Liver (tissue), 9 donors: ENCODE results near the gene CRACR2A. TPM values are rescaled to one million over a fixed set of nuclear protein-coding genes. Genes with fewer than 3 reads are reported as not detected.

Experiments used
- DNase-seq: peaks from one replicate; pipeline ENCODE4 v3.0.0-alpha.2; 2017; ENCODE audit warnings: low spot score
- H3K27ac ChIP-seq, 2 donors: one replicate each; pipeline ENCODE4 v1.7.0; 2013; ENCODE audit warnings: inconsistent platforms in 2 of 2, low read length in 2 of 2, control low read depth in 1 of 2, low read depth in 1 of 2, mild to moderate bottlenecking in 1 of 2
- H3K27me3 ChIP-seq, 4 donors: one replicate each; pipeline versions ENCODE4 v1.6.1 to v1.7.0; 2013; ENCODE audit warnings: low read length in 3 of 4, inconsistent platforms in 1 of 4, mild to moderate bottlenecking in 1 of 4, moderate library complexity in 1 of 4; ENCODE audit not compliant: control insufficient read depth in 4 of 4, insufficient read depth in 4 of 4
- H3K36me3 ChIP-seq, 4 donors: one replicate each; pipeline versions ENCODE4 v1.6.1 to v1.7.0; 2013; ENCODE audit warnings: low read length in 3 of 4, mild to moderate bottlenecking in 3 of 4, low read depth in 1 of 4, moderate library complexity in 1 of 4; ENCODE audit not compliant: control insufficient read depth in 4 of 4, insufficient read depth in 3 of 4
- H3K4me1 ChIP-seq, 4 donors: one replicate each; pipeline versions ENCODE4 v1.6.1 to v1.7.0; 2013; ENCODE audit warnings: low read length in 3 of 4, mild to moderate bottlenecking in 3 of 4, moderate library complexity in 1 of 4; ENCODE audit not compliant: control insufficient read depth in 4 of 4, insufficient read depth in 4 of 4
- H3K4me3 ChIP-seq, 3 donors: one replicate each; pipeline versions ENCODE4 v1.6.1 to v1.7.0; 2013; ENCODE audit warnings: low read length in 3 of 3, control low read depth in 1 of 3, low read depth in 1 of 3, mild to moderate bottlenecking in 1 of 3
- H3K9ac ChIP-seq, 2 donors: one replicate each; pipeline ENCODE4 v1.7.0; 2013; ENCODE audit warnings: low read length in 2 of 2, mild to moderate bottlenecking in 2 of 2, moderate library complexity in 2 of 2, control low read depth in 1 of 2, low read depth in 1 of 2
- H3K9me3 ChIP-seq, 4 donors: one replicate each; pipeline versions ENCODE4 v1.6.1 to v1.7.0; 2013; ENCODE audit warnings: low read length in 3 of 4; ENCODE audit not compliant: control insufficient read depth in 4 of 4
- EGR1 ChIP-seq, 2 donors: IDR thresholded peaks; 2 replicates each; pipeline ENCODE4 v1.6.1; 2016 to 2018; ENCODE audit warnings: antibody characterized with exemption in 2 of 2, low read depth in 2 of 2
- FOXA1 ChIP-seq: IDR thresholded peaks from 2 replicates; pipeline ENCODE4 v1.6.1; 2016; ENCODE audit warnings: antibody characterized with exemption
- FOXA2 ChIP-seq: IDR thresholded peaks from 2 replicates; pipeline ENCODE4 v1.6.1; 2016; ENCODE audit warnings: antibody characterized with exemption
- GABPA ChIP-seq, 2 donors: IDR thresholded peaks in 1 of 2; conservative IDR thresholded peaks in 1 of 2; 2 replicates each; pipeline ENCODE4 v1.6.1; 2016; ENCODE audit warnings: antibody characterized with exemption in 2 of 2, mild to moderate bottlenecking in 1 of 2, moderate library complexity in 1 of 2
- HNF4A ChIP-seq, 2 donors: conservative IDR thresholded peaks; 2 replicates each; pipeline ENCODE4 v1.6.1; 2016; ENCODE audit warnings: antibody characterized with exemption in 2 of 2, mild to moderate bottlenecking in 2 of 2
- HNF4G ChIP-seq: IDR thresholded peaks from 2 replicates; pipeline ENCODE4 v1.6.1; 2016; ENCODE audit warnings: antibody characterized with exemption
- JUND ChIP-seq, 2 donors: IDR thresholded peaks; 2 replicates each; pipeline ENCODE4 v1.6.1; 2016; ENCODE audit warnings: antibody characterized with exemption in 2 of 2
- MAX ChIP-seq: IDR thresholded peaks from 2 replicates; pipeline ENCODE4 v1.6.1; 2016; ENCODE audit warnings: antibody characterized with exemption
- NR2F2 ChIP-seq: IDR thresholded peaks from 2 replicates; pipeline ENCODE4 v1.6.1; 2016; ENCODE audit warnings: antibody characterized with exemption
- RAD21 ChIP-seq, 2 donors: IDR thresholded peaks; 2 replicates each; pipeline ENCODE4 v1.6.1; 2016; ENCODE audit warnings: antibody characterized with exemption in 2 of 2, mild to moderate bottlenecking in 2 of 2
- REST ChIP-seq: IDR thresholded peaks from 2 replicates; pipeline ENCODE4 v1.6.1; 2016; ENCODE audit warnings: antibody characterized with exemption, mild to moderate bottlenecking
- RXRA ChIP-seq, 2 donors: IDR thresholded peaks; 2 replicates each; pipeline ENCODE4 v1.6.1; 2017 to 2018; ENCODE audit warnings: antibody characterized with exemption in 2 of 2, mild to moderate bottlenecking in 1 of 2
- SP1 ChIP-seq: IDR thresholded peaks from 2 replicates; pipeline ENCODE4 v1.6.1; 2018; ENCODE audit warnings: antibody characterized with exemption, mild to moderate bottlenecking
- TAF1 ChIP-seq: conservative IDR thresholded peaks from 2 replicates; pipeline ENCODE4 v1.6.1; 2016; ENCODE audit warnings: antibody characterized with exemption, mild to moderate bottlenecking
- WGBS: extraction: QIAGEN DNeasy Blood & Tissue Kit; methylation state at CpG from one replicate; pipeline ENCODE4 v1.1.7; 2013; 5-methylcytosine and 5-hydroxymethylcytosine counted together
- polyA plus RNA-seq, 2 donors: library from polyadenylated mRNA; stranded (reverse) in 1 of 2; unstranded in 1 of 2; fragments of 200-250 nt in 1 of 2; fragments of >200 nt in 1 of 2; fragmentation: Nextera tagmentation in 1 of 2; extraction: Ambion mirVana in 1 of 2; gene quantifications; one replicate each; pipeline versions ENCODE4 v1.2.1 to v1.2.3, GENCODE V29; 2013 to 2015
- total RNA-seq, 2 donors: library from RNA; depleted of rRNA; stranded (reverse); fragments of >200 nt; gene quantifications; one replicate each; pipeline ENCODE4 v1.2.3, GENCODE V29; 2014
- TF ChIP-seq, protein P1 (sequence below): fragments of 150-350 bp; IDR thresholded peaks from 2 replicates; pipeline ENCODE4 v1.5.1; 2017; ENCODE audit warnings: improper control_type of control experiment, low read depth, low read length; ENCODE audit not compliant: missing input control
- TF ChIP-seq, protein P2 (sequence below): IDR thresholded peaks from 2 replicates; pipeline ENCODE4 v1.6.1; 2016; ENCODE audit warnings: antibody characterized with exemption
- donor health status: healthy.
- donor health status: healthy.
- donor health status: healthy.
- donor health status: healthy.
- donor health status: healthy.

CRACR2A gene
- total and polyA plus RNA-seq, 4 donors: 0.33 to 4.2 (median 1.4) TPM

DNA sequence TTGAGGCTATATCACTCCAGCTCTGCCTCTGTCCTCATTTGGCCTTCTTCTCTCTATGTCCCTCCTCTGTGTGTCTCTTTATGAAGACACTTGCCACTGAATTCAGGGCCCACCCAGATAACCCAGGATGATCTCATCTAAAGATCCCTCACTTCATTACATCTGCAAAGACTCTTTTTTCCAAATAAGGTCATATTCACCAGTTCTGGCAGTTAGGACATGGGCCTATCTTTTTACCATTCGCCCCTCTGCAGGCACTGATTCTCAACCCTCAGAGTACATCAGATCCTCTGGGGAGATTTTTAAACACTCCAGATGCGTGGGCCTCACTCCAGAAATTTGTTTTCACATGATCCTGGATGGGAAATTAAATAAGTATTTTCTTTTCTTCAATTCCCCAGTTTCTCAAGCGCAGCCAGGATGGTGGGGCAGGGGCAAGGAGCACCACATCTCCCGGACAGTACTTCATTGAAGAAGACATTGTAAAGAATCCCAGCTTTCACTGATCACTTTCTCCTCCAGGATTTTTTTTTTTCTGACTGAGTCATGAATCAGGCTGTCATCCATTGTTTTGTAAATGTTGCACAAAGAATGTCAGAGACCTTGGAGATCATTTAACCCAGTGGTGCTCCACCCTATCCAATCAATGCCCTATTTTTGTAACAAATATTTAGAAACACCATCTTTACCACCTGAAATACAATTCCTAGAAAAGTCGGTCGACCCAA is 27.4 kb downstream of the CRACR2A start:
- WGBS: 91% methylated on average over 6 of the region's 6 CpGs
- H3K4me1 ChIP-seq: no peaks in the 10 kb centered on the region
- DNase-seq: no peak
- H3K9ac ChIP-seq: no peak overlapping the region
- no peak overlapping the region for H3K27ac ChIP-seq
- H3K27me3 ChIP-seq: no peaks in the 10 kb centered on the region
- no peaks in the 10 kb centered on the region for H3K36me3 ChIP-seq
- no peak overlapping the region for H3K4me3 ChIP-seq
- no peak for TF ChIP-seq SP1
- no peak for TF ChIP-seq RXRA (IDR thresholded peaks at IDR 0.05)
- no peak for TF ChIP-seq FOXA2
- no peak for TF ChIP-seq GABPA (IDR thresholded peaks at IDR 0.05 in 1 of 2, conservative IDR thresholded peaks at IDR 0.05 in 1 of 2)
- no peak for TF ChIP-seq REST
- H3K9me3 ChIP-seq: no peaks in the 10 kb centered on the region

DNA sequence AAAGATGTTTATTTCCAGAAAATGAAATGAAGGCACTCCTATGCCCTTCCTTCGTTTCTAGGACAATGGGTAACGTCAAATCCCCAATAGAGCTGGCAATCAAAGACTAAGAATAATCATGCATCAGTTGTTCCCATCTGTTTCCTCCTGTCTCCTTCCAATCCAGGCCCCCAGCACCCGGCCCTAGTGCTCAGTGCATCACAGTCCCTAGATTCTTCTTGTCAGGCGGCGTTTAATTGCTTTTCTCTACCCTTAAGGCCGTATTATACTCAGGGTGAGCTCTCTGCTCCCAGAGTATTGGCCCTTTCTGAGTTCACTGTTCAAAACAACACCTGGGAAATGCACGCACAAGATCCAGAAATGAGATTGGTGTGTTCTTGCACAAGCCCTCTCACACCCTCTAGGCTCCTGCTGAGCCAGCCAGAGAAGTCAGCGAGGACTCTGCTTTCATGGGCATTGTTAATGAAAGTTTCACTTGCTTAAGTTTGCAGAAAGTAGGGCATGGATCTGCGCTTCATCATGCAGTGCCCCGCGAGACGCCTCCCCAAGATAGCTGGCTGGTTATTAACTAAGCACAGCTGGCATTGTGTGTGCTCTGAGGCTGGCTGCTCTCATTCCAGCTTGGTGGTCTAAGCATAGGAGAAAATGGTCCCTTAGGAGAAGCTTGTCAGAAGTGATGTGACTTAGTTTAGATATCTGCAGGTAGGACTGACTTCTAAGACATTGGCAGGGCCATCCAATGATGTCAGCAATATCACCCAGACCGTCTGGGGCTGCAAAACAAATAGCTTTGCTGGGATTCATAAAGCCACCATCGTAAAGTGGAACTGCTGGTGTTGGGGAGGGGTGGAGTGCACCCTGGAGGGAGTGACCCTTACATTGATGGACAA is 28.7 kb downstream of the CRACR2A start:
- Histone ChIP-seq H3K9me3 (no peaks in the 10 kb centered on the region), H3K4me3 (no peak overlapping the region), H3K27me3 (no peaks in the 10 kb centered on the region), H3K9ac (no peak overlapping the region), H3K4me1 (no peaks in the 10 kb centered on the region), H3K36me3 (no peaks in the 10 kb centered on the region), H3K27ac (no peak overlapping the region)
- 88% methylated on average over 14 of the region's 14 CpGs for WGBS
- TF ChIP-seq HNF4A (conservative IDR thresholded peaks at IDR 0.05) (no peak), FOXA1 (no peak), NR2F2 (no peak), FOXA2 (no peak), RAD21 (IDR thresholded peaks at IDR 0.05) (no peak), TAF1 (no peak), HNF4G (no peak), MAX (no peak), SP1 (no peak), EGR1 (IDR thresholded peaks at IDR 0.05; ENCODE audit: low read depth in 2 of 2) (no peak), REST (no peak), JUND (IDR thresholded peaks at IDR 0.05) (no peak), GABPA (IDR thresholded peaks at IDR 0.05 in 1 of 2, conservative IDR thresholded peaks at IDR 0.05 in 1 of 2) (no peak)
- TF ChIP-seq, protein P1, sequence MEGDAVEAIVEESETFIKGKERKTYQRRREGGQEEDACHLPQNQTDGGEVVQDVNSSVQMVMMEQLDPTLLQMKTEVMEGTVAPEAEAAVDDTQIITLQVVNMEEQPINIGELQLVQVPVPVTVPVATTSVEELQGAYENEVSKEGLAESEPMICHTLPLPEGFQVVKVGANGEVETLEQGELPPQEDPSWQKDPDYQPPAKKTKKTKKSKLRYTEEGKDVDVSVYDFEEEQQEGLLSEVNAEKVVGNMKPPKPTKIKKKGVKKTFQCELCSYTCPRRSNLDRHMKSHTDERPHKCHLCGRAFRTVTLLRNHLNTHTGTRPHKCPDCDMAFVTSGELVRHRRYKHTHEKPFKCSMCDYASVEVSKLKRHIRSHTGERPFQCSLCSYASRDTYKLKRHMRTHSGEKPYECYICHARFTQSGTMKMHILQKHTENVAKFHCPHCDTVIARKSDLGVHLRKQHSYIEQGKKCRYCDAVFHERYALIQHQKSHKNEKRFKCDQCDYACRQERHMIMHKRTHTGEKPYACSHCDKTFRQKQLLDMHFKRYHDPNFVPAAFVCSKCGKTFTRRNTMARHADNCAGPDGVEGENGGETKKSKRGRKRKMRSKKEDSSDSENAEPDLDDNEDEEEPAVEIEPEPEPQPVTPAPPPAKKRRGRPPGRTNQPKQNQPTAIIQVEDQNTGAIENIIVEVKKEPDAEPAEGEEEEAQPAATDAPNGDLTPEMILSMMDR: no peak
- TF ChIP-seq, protein P2, sequence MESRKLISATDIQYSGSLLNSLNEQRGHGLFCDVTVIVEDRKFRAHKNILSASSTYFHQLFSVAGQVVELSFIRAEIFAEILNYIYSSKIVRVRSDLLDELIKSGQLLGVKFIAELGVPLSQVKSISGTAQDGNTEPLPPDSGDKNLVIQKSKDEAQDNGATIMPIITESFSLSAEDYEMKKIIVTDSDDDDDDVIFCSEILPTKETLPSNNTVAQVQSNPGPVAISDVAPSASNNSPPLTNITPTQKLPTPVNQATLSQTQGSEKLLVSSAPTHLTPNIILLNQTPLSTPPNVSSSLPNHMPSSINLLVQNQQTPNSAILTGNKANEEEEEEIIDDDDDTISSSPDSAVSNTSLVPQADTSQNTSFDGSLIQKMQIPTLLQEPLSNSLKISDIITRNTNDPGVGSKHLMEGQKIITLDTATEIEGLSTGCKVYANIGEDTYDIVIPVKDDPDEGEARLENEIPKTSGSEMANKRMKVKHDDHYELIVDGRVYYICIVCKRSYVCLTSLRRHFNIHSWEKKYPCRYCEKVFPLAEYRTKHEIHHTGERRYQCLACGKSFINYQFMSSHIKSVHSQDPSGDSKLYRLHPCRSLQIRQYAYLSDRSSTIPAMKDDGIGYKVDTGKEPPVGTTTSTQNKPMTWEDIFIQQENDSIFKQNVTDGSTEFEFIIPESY: no peak
- no peak for DNase-seq
